H9 (cell line): ENCODE measurements around the gene FNDC3B. TPM values are rescaled to one million over a fixed set of nuclear protein-coding genes. Genes with fewer than 3 reads are reported as not detected.
A peak's percentile ranks its signal among the peaks of the same experiment; 100 is the strongest.

ENCODE experiments used
- DNase-seq: peaks from one replicate; pipeline ENCODE4 v3.0.0-alpha.2; 2017
- H2AFZ ChIP-seq: one replicate; pipeline ENCODE4 v1.6.1; 2013; ENCODE audit warnings: mild to moderate bottlenecking, low read length, control low read depth, moderate library complexity
- H2AK5ac ChIP-seq: 2 replicates; pipeline ENCODE4 v1.6.1; 2013; ENCODE audit warnings: low read length, control low read depth, mixed read lengths; ENCODE audit not compliant: insufficient read length
- H2BK120ac ChIP-seq: one replicate; pipeline ENCODE4 v1.6.1; 2013; ENCODE audit warnings: low read depth, mild to moderate bottlenecking, low read length, control low read depth, inconsistent platforms; ENCODE audit not compliant: poor library complexity, severe bottlenecking
- H2BK12ac ChIP-seq: 2 replicates; pipeline ENCODE4 v1.6.1; 2013; ENCODE audit warnings: low read length, control low read depth, mixed read lengths, low read depth; ENCODE audit not compliant: insufficient read length
- H2BK15ac ChIP-seq: 2 replicates; pipeline ENCODE4 v1.6.1; 2013; ENCODE audit warnings: low read depth, low read length, control low read depth
- H2BK20ac ChIP-seq: one replicate; pipeline ENCODE4 v1.6.1; 2013; ENCODE audit warnings: low read depth, mild to moderate bottlenecking, low read length, control low read depth, inconsistent platforms; ENCODE audit not compliant: poor library complexity, severe bottlenecking
- H2BK5ac ChIP-seq: 2 replicates; pipeline ENCODE4 v1.6.1; 2013; ENCODE audit warnings: low read length, control low read depth, mixed read lengths; ENCODE audit not compliant: insufficient read length
- H3K14ac ChIP-seq: 2 replicates; pipeline ENCODE4 v1.6.1; 2013; ENCODE audit warnings: low read length, control low read depth; ENCODE audit not compliant: insufficient read depth
- H3K18ac ChIP-seq: 2 replicates; pipeline ENCODE4 v1.6.1; 2013; ENCODE audit warnings: low read depth, mild to moderate bottlenecking, mixed read lengths, low read length, control low read depth; ENCODE audit not compliant: insufficient read length
- H3K23ac ChIP-seq: 2 replicates; pipeline ENCODE4 v1.6.1; 2013; ENCODE audit warnings: low read length, control low read depth, mixed read lengths, low read depth; ENCODE audit not compliant: insufficient read length
- H3K23me2 ChIP-seq: 2 replicates; pipeline ENCODE4 v1.6.1; 2013; ENCODE audit warnings: low read depth, mild to moderate bottlenecking, mixed read lengths, low read length, control low read depth; ENCODE audit not compliant: insufficient read length, poor library complexity, severe bottlenecking
- H3K27ac ChIP-seq: 2 replicates; pipeline ENCODE4 v1.5.1; 2013; ENCODE audit warnings: low read length, control low read depth, mixed read lengths, low read depth; ENCODE audit not compliant: insufficient read length
- H3K27me3 ChIP-seq: 2 replicates; pipeline ENCODE4 v1.6.1; 2013; ENCODE audit warnings: low read length, control low read depth, inconsistent platforms; ENCODE audit not compliant: insufficient read depth
- H3K4ac ChIP-seq: 2 replicates; pipeline ENCODE4 v1.6.1; 2013; ENCODE audit warnings: low read depth, mild to moderate bottlenecking, control low read depth, inconsistent platforms, low read length, moderate library complexity
- H3K4me1 ChIP-seq: 2 replicates; pipeline ENCODE4 v1.6.1; 2013; ENCODE audit warnings: low read length, control low read depth, inconsistent platforms; ENCODE audit not compliant: insufficient read depth
- H3K4me2 ChIP-seq: 2 replicates; pipeline ENCODE4 v1.6.1; 2013; ENCODE audit warnings: low read length, control low read depth, mixed read lengths; ENCODE audit not compliant: insufficient read length, insufficient read depth
- H3K56ac ChIP-seq: 2 replicates; pipeline ENCODE4 v1.6.1; 2013; ENCODE audit warnings: low read depth, mild to moderate bottlenecking, mixed read lengths, low read length, control low read depth; ENCODE audit not compliant: insufficient read length
- H3K79me1 ChIP-seq: 2 replicates; pipeline ENCODE4 v1.6.1; 2013; ENCODE audit warnings: low read depth, mild to moderate bottlenecking, moderate library complexity, low read length, control low read depth, inconsistent platforms; ENCODE audit not compliant: insufficient read depth, poor library complexity, severe bottlenecking
- H3K79me2 ChIP-seq: 2 replicates; pipeline ENCODE4 v1.6.1; 2013; ENCODE audit warnings: low read length, control low read depth, inconsistent platforms; ENCODE audit not compliant: insufficient read depth
- H3K9ac ChIP-seq: 2 replicates; pipeline ENCODE4 v1.6.1; 2013; ENCODE audit warnings: low read length, control low read depth, mixed read lengths; ENCODE audit not compliant: insufficient read length; ENCODE audit errors: extremely low read depth
- H3K9me3 ChIP-seq: one replicate; pipeline ENCODE4 v1.6.1; 2013; ENCODE audit warnings: low read depth, low read length, inconsistent platforms; ENCODE audit not compliant: control insufficient read depth
- H3T11ph ChIP-seq: one replicate; pipeline ENCODE4 v1.6.1; 2013; ENCODE audit warnings: mild to moderate bottlenecking, low read length, control low read depth, inconsistent platforms
- H4K20me1 ChIP-seq: one replicate; pipeline ENCODE4 v1.6.1; 2013; ENCODE audit not compliant: control insufficient read depth, insufficient read length, insufficient read depth
- H4K5ac ChIP-seq: 2 replicates; pipeline ENCODE4 v1.6.1; 2013; ENCODE audit warnings: low read depth, mild to moderate bottlenecking, mixed read lengths, low read length, control low read depth; ENCODE audit not compliant: insufficient read length
- H4K8ac ChIP-seq: replicated peaks from 2 replicates; pipeline ENCODE4 v1.6.1; 2013; ENCODE audit warnings: low read length, control low read depth, mixed read lengths, low read depth; ENCODE audit not compliant: insufficient read length
- H4K91ac ChIP-seq: 2 replicates; pipeline ENCODE4 v1.6.1; 2013; ENCODE audit warnings: low read depth, mild to moderate bottlenecking, moderate library complexity, mixed read lengths, low read length, control low read depth; ENCODE audit not compliant: insufficient read length
- H3K27ac Mint-ChIP-seq, 3 experiments: 2 replicates in 2 of 3; 3 replicates in 1 of 3; pipeline ENCODE4 v1.8.0; 2020 to 2021; ENCODE audit warnings: mixed read lengths in 3 of 3, mild to moderate bottlenecking in 1 of 3, moderate library complexity in 1 of 3
- H3K27me3 Mint-ChIP-seq: 2 replicates; pipeline ENCODE4 v1.8.0; 2021; ENCODE audit warnings: low read depth, mild to moderate bottlenecking, moderate library complexity, mixed read lengths
- H3K36me3 Mint-ChIP-seq, 3 experiments: 2 replicates in 2 of 3; 3 replicates in 1 of 3; pipeline ENCODE4 v1.8.0; 2020 to 2021; ENCODE audit warnings: low read depth in 3 of 3, mixed read lengths in 3 of 3; ENCODE audit not compliant: insufficient read depth in 1 of 3
- H3K4me1 Mint-ChIP-seq, 2 experiments: 2 replicates each; pipeline ENCODE4 v1.8.0; 2020; ENCODE audit warnings: mixed read lengths in 2 of 2
- H3K4me3 Mint-ChIP-seq, 2 experiments: 2 replicates in 1 of 2; 3 replicates in 1 of 2; pipeline ENCODE4 v1.8.0; 2020 to 2021; ENCODE audit warnings: mild to moderate bottlenecking in 2 of 2, mixed read lengths in 2 of 2, moderate library complexity in 1 of 2
- H3K9me3 Mint-ChIP-seq, 2 experiments: 2 replicates in 1 of 2; 3 replicates in 1 of 2; pipeline ENCODE4 v1.8.0; 2020; ENCODE audit warnings: mild to moderate bottlenecking in 2 of 2, mixed read lengths in 2 of 2, moderate library complexity in 1 of 2
- CTCF ChIP-seq: fragments of 200-600 bp; sonication (generic); conservative IDR thresholded peaks from 3 replicates; pipeline ENCODE4 v1.8.0; 2021; ENCODE audit warnings: antibody characterized with exemption, mild to moderate bottlenecking
- WGBS: extraction: QIAGEN DNeasy Blood & Tissue Kit; methylation state at CpG from one replicate; pipeline ENCODE4 v1.1.7; 2013; ENCODE audit warnings: missing lambda C conversion rate, low lambda C conversion rate, mixed read lengths; ENCODE audit not compliant: insufficient read length; ENCODE audit errors: extremely low coverage; 5-methylcytosine and 5-hydroxymethylcytosine counted together
- total RNA-seq: library from RNA; stranded (reverse); gene quantifications from 2 replicates; pipeline ENCODE4 v1.2.1, GENCODE V29; 2021

Gene FNDC3B
- total RNA-seq, 1 experiment from 2014 or later: 43.8 TPM

GRCh38 chr3:172180473-172180872, 141.1 kb downstream of the FNDC3B start:
- Mint-ChIP-seq H3K4me3 (no peak overlapping the region), H3K27me3 (no peaks in the 10 kb centered on the region), H3K36me3 (peaks cover 3 to 10% (median 3%) of the 10 kb centered on the region in 3 experiments; a peak in 4 of 7 replicates), H3K9me3 (no peaks in the 10 kb centered on the region; a peak in 1 of 5 replicates), H3K27ac (0 out of 7 replicates have a peak overlapping the region, but pooled peaks of 1 of the 3 experiments have one; percentile 10), H3K4me1 (peaks cover 35 to 48% of the 10 kb centered on the region in 2 experiments)
- DNase-seq: no peak
- no peak overlapping the region for H3K14ac ChIP-seq
- no peak overlapping the region for H2AFZ ChIP-seq
- H3K79me1 ChIP-seq: peaks cover 3% of the 10 kb centered on the region
- H3K4me1 ChIP-seq: peaks cover 7% of the 10 kb centered on the region; the same call in 1 of the 2 replicates
- WGBS: no CpG with 5 or more reads among the region's 2 CpGs
- H2BK5ac ChIP-seq: no peak overlapping the region
- no peak overlapping the region for H4K5ac ChIP-seq
- H3K18ac ChIP-seq: no peak overlapping the region
- no peaks in the 10 kb centered on the region for H3K27me3 ChIP-seq
- no peak overlapping the region for H3K23ac ChIP-seq
- H3K9ac ChIP-seq: no peak overlapping the region
- H2BK15ac ChIP-seq: no peak overlapping the region
- H3T11ph ChIP-seq: no peak overlapping the region
- H3K23me2 ChIP-seq: no peaks in the 10 kb centered on the region
- peaks cover 11% of the 10 kb centered on the region; the same call in 1 of the 2 replicates for H3K79me2 ChIP-seq
- no peaks in the 10 kb centered on the region for H3K9me3 ChIP-seq
- H3K27ac ChIP-seq: no peak overlapping the region
- no peak overlapping the region for H4K8ac ChIP-seq
- no peaks in the 10 kb centered on the region for H4K20me1 ChIP-seq
- no peak overlapping the region for H2BK120ac ChIP-seq
- H2BK20ac ChIP-seq: no peak overlapping the region
- H4K91ac ChIP-seq: no peak overlapping the region
- no peak overlapping the region for H2BK12ac ChIP-seq
- TF ChIP-seq CTCF: no peak
- no peak overlapping the region for H3K4ac ChIP-seq
- H3K4me2 ChIP-seq: no peak overlapping the region
- H2AK5ac ChIP-seq: no peak overlapping the region
- no peak overlapping the region for H3K56ac ChIP-seq
